Measurements from ENCODE around the gene NUP188. TPM values are rescaled to one million over a fixed set of nuclear protein-coding genes. Genes with fewer than 3 reads are reported as not detected.

Gene NUP188
- total and polyA plus RNA-seq, 2 of the 13 experiments (the other 11 are each of a cell fraction or from before 2014, with no cell fraction given), result 28.0 to 38.5 TPM

GRCh38 chr9:128947527-128948301 is at the start of gene NUP188, which contains the start of gene DOLK (continued):
- peak; percentile 40; the same call in 1 of the 2 replicates for TF ChIP-seq CCDC6 (CRISPR knock-in tag; IDR thresholded peaks at IDR 0.05)
- TF ChIP-seq BCLAF1 (IDR thresholded peaks at IDR 0.05), result no peak
- TF ChIP-seq AHDC1 (CRISPR knock-in tag; IDR thresholded peaks at IDR 0.05; ENCODE audit: borderline replicate concordance), result peak; percentile 14; the same call in 1 of the 2 replicates
- 0 out of 2 replicates have a peak, but pooled peaks have one; percentile 4 for TF ChIP-seq ONECUT2 (CRISPR knock-in tag; IDR thresholded peaks at IDR 0.05)
- TF ChIP-seq KLF6 (CRISPR knock-in tag; IDR thresholded peaks at IDR 0.05), result peak; percentile 60
- peak; percentile 53; the same call in 1 of the 2 replicates for TF ChIP-seq ZNF614 (CRISPR knock-in tag; IDR thresholded peaks at IDR 0.05; ENCODE audit: borderline replicate concordance)
- peak; percentile 83; the same call in 1 of the 2 replicates for TF ChIP-seq GTF3A (CRISPR knock-in tag; conservative IDR thresholded peaks at IDR 0.05)
- TF ChIP-seq ZNF33A (CRISPR knock-in tag; IDR thresholded peaks at IDR 0.05; ENCODE audit: borderline replicate concordance), result no peak
- TF ChIP-seq ARNT2 (CRISPR knock-in tag; IDR thresholded peaks at IDR 0.05; ENCODE audit: low read depth), result peak; percentile 89; the same call in 1 of the 2 replicates
- peak; percentile 49; the same call in 1 of the 2 replicates for TF ChIP-seq SP2 (CRISPR knock-in tag; IDR thresholded peaks at IDR 0.05)
- TF ChIP-seq SMC3 (IDR thresholded peaks at IDR 0.05; ENCODE audit: low read length), result no peak
- no peak for TF ChIP-seq ARID3A (IDR thresholded peaks at IDR 0.05; ENCODE audit: low read depth, low read length)
- TF ChIP-seq REL (CRISPR knock-in tag; conservative IDR thresholded peaks at IDR 0.05), result peak; percentile 77; the same call in 1 of the 2 replicates
- TF ChIP-seq ZBTB39 (CRISPR knock-in tag; IDR thresholded peaks at IDR 0.05), result no peak; the same call in 1 of the 2 replicates
- no peak for TF ChIP-seq ZNF430 (CRISPR knock-in tag; IDR thresholded peaks at IDR 0.05)
- TF ChIP-seq KLF9 (CRISPR knock-in tag; IDR thresholded peaks at IDR 0.05; ENCODE audit: low read depth), result peak; percentile 39; the same call in 1 of the 2 replicates

All from HepG2 (cell line).